HS-5 (cell line): ENCODE data around the gene ENOX2.

Experiments used
- DNase-seq: peaks from one replicate; pipeline ENCODE4 v3.0.0-alpha.2; 2012; ENCODE audit warnings: low read depth

ENOX2 gene

GRCh38 chrX:130699618-130700017 lies 203.4 kb downstream of the ENOX2 start:
- no peak for DNase-seq

DNA sequence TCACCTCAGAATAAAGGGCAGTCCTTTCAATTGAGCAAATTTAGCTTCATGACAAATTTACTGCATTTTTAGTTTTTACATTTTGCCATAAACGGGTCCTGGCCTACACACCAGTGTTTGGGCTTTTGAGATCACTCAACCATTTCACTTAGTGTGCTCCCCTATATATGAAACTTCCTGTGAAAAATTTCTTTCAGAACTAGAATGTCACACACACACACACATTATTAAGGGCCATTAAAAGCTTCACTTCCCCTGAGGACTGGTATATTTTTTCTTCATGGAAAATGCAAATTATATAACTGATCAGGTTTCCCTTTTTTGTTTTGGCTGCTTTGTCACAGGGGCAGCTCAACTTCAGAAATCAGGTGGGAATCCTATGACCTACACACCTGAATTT lies 206.5 kb downstream of the ENOX2 start:
- DNase-seq = no peak

- no peak for DNase-seq
Measured at GRCh38 chrX:130695931-130696330, 207.1 kb downstream of the ENOX2 start.

DNA sequence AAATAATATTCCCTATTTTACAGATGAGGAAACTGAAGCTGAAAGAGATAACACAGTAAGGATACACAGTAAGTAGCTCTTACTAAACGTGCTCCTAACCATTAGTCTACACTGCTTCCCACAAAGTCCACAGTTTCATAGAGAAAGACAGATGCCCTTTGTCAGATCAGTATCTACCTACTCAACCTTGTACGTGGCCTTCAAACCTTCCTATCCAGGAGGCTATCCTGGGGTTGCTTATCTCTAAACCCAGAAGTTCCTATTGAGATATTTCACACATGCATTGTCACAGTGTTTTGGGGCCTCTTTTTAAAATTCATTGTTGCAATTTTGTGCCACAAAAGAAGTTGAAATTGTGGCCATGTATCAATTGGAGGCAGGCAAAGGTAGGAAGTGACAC lies 208.0 kb downstream of the ENOX2 start:
- no peak for DNase-seq

GRCh38 chrX:130691576-130691975 lies 211.4 kb downstream of the ENOX2 start:
- DNase-seq = no peak

GRCh38 chrX:130688360-130688759 lies 214.6 kb downstream of the ENOX2 start:
- DNase-seq = no peak

DNA sequence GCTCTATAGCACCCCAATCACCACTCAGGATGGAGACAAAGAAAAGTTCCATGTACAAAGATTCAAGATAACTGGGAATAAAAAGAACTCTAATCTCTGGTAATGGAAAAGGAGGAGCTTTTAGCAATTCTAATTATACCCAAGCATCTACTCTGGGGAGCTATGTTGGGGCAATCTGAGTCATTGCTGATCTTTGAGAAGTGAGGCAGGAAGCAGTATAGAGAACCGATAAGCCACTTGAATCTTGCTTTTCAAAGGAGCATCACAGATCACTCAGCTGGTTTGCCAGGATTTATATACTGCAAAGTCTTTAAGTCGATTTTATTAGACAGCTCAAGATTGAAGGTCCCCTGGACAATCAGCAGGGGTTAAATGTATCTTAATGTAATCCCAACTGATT lies 220.0 kb downstream of the ENOX2 start:
- no peak for DNase-seq

DNA sequence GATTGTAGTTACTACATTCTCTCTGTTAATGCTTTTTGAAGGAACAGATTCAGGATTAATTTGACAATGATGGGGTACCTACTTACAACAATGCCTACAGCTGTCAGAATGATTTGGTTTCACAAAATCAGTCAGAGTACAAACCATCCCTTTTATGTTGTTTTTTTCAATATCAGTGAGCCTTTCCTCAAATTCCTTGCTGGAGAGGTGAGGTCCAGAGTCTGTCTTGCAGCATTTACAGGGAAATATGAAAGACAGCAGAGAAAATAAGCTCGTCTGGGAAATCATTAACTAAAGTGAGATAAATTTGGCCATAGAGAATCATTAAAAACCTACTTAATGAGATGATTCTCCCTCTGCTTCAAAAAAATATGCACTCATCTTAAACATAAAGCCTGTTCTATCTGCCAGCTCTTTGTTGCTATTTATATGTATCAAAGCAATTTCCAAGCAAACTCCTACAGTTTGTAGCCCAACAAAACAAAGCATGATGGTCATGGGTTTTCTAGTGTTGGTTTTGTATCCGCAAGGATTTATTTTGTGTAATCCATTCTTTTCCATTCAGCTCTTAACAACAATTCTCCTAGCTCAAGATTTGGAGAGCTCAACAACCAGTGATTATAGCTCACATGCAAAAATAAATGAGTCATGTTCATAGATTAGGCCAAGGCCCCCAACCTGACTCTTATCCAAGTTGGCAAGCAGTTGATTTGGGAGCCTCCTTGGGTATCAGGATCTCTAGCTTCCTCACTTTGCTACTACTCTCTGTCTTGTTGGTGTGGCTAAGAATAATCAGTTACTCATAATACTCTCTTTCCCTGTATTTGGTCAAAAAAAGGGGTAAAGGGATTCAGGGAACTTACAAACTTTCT lies 222.6 kb downstream of the ENOX2 start:
- no peak for DNase-seq

DNA sequence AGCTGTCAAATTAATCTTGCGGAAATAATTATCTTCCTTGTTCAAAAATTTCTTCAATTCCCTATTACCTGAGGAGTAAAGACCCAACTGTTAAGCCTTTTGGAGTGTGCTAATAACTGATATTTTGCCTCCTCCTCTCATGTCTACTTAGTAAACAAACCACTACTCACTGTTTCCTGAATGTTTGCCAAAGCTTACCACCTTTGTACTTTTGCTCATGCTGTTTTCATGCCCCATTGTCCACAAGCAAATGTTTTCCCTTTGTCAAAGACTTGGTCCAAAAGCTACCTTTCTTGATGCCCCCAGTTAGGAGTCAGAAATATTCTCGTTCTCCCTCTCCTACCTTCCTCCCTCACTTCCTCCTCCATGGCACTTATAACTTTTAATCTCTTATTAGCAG lies 226.1 kb downstream of the ENOX2 start:
- DNase-seq = no peak

GRCh38 chrX:130672214-130672613 lies 230.8 kb downstream of the ENOX2 start:
- no peak for DNase-seq

DNA sequence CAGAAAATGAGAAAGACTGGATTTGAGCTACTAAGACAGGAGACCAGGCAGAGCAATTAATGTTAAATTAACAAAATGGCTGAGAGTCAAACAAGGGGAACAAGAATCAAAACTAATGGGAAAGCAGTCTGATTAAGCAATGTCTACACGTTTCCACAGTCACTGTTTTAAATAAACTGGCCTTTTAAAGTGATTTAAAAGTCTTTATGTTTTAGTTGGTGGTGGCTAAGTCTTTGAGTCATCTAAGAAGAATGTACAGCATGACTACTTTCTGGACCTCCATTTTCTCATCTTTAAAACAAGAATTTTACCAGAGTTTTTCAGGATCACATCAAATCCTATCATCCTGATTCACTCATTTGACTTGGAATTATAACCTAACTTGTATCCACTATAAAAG lies 233.8 kb downstream of the ENOX2 start:
- DNase-seq = no peak

GRCh38 chrX:130665263-130665662 lies 237.7 kb downstream of the ENOX2 start:
- no peak for DNase-seq

GRCh38 chrX:130658310-130658709 lies 244.7 kb downstream of the ENOX2 start:
- DNase-seq = no peak

- DNase-seq = no peak
Measured at GRCh38 chrX:130654409-130654950, 248.5 kb downstream of the ENOX2 start.

GRCh38 chrX:130652824-130653578 lies 250.0 kb downstream of the ENOX2 start:
- DNase-seq = no peak

- no peak for DNase-seq
Measured at GRCh38 chrX:130649738-130650137, 253.3 kb downstream of the ENOX2 start.

DNA sequence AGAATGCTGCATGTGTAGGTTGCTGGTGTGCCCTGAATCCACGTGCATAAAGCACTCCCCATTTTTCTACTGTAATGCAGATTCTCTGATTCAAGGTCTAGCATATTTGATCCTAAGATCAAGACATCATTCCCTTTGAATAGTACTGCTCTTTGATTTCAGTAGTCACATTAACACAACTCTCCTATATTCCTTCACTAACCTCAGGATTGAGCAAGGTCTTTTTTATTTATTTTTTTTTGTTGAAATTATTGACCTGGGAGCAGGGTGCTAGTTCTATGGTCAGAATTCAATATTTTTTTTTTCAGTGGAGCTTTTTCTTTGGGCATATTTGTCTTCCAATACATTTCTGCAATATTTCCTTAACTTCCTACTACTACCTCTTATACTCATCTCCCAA lies 255.5 kb downstream of the ENOX2 start:
- no peak for DNase-seq

DNA sequence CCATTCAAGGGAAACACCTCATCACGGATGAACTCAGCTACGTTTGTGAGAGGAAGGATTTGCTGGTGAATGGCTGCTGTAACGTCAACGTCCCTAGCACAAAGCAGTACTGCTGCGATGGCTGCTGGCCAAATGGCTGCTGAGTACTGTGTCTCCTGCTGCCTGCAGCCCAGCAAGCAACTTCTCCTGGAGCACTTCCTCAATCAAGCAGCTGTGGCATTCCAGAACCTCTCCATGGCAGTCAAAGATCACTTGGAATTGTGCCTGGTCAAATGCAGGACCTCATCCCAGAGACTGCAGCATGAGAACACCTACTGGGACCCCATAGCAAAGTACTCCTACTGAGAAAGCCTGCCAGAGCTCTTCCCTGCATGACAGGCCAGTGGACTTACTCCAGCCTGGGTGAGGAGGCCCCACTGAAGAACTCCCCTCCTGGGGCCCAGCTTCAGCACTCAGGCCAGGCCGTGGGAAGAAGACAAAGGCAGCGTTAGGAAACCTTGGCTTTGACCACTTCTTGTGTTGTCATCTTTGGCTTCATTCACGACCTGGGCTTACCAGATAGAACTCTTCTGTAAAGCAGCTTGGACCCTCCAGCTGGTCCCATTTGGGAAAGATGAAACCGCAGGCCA lies 256.9 kb downstream of the ENOX2 start:
- no peak for DNase-seq

GRCh38 chrX:130637591-130637990 lies 265.4 kb downstream of the ENOX2 start:
- DNase-seq = peak; percentile 16

DNA sequence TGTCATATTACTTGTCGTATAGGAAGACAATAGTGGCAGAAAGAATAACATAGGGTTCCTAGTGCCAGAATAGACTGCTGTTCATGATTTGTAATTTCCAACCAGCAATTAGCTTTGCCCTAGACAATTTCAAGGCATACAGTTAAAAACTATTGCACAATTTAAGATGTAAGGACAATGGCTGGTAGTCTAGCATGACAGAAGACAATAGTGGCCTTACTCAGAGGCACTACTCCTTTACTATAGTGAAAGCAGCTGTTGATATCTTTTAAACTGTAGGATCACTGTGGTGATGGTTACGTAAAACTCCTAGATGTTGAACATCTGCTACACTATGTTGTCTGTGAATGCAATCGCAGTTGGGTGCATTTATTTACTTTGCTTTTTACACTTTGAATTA lies 266.7 kb downstream of the ENOX2 start:
- DNase-seq = no peak

- no peak for DNase-seq
Measured at GRCh38 chrX:130631011-130631410, 272.0 kb downstream of the ENOX2 start.

DNA sequence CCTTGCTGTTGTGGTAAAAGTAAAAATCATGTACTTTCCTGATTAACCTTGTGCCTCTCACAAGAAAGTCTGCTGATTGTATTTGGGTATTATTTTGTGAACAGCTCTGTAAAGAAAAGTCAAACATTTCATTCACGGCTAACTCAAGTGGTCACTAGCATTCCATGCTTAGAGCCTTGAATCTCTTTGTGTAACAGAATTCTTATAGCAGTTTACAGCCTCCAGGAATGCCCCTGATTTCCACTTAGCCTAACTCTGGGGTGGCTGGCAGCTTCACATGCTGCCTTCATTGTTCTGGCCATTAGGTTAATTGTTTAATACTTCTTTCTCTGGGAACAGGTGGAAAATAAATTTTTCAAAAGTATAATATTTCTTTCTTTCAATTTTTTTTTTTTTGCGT lies 274.5 kb downstream of the ENOX2 start:
- DNase-seq = no peak

- peak; percentile 8 for DNase-seq
Measured at GRCh38 chrX:130626521-130626920, 276.5 kb downstream of the ENOX2 start.
